ENCODE measurements around the gene OSGIN1.

OSGIN1 gene

GRCh38 chr16:83925957-83926725 lies 26.9 kb upstream of the OSGIN1 start:
- no peak for DNase-seq (ENCODE audit: low read depth in 3 of 3)

DNA sequence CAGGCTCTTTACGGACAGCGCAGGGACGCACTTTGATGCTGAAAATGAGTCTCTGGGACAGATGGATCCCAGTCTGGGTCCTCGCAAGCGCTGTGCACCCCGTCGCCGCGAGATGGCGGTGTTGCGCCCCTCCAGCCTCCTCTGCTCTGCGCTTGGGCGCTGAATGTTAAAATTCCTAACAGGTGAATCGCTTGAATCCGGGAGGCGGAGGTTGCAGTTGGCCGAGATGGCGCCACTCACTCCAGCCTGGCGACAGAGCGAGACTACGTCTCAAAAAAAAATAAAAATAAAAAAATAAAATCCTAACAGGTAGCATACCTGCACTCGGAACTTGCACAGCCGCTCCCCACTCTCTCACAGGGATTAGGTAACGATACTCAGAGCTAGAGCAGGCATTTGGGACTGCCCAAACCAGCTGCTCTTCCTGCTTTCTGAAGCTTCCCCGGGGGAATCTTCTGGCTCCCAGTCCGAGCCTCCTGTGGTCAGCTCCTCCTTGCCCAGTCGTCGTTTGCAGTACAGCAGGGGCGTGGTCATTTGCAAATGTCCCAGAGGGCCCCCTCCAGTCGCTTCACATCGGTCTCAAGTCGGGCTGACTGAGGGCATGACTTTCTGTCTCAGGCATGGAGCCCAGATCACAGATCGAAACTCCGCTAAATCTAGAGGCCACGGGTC lies 26.2 kb upstream of the OSGIN1 start:
- DNase-seq (ENCODE audit: low read depth in 3 of 3), result peak; percentile 26 to 56 (median 35)

GRCh38 chr16:83928341-83929055 lies 24.5 kb upstream of the OSGIN1 start:
- DNase-seq (ENCODE audit: low read depth in 3 of 3), result no peak

DNA sequence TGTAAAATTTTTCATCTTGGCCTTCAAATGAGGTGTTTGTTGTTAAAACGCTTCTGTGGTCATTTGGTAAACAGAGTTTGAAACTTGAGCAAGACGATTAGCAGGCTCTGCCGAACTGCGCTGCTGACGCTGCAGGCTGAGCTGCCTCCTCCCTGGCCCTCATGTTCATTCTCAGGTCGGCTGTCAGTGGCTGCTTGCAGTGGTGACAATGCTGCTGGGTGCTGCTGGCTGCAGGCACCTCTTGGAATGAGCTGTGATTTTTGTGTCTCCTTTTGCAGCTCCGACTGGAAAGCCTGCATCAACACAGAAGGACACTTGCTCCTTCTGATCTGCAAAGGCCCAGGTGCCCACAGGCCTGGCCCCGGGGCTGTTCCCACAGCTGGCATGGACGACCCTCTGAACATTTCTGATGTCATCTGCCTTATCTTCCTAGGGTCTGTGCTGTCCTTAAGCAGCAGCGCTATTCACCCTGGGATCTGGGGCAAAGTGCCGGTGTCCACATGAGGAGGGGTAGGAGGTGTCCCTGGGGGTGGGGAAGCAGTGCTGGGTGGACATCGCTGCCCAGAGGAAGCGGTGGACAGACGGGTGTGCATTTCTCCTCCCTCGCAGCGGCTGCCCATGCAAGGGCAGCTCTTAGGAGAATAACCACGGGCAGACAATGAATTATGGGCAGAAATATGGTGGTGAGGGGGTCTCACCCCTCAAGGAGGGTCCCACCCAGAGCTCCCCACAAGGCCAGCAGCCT lies 23.1 kb upstream of the OSGIN1 start:
- DNase-seq (ENCODE audit: low read depth in 3 of 3), result no peak

DNA sequence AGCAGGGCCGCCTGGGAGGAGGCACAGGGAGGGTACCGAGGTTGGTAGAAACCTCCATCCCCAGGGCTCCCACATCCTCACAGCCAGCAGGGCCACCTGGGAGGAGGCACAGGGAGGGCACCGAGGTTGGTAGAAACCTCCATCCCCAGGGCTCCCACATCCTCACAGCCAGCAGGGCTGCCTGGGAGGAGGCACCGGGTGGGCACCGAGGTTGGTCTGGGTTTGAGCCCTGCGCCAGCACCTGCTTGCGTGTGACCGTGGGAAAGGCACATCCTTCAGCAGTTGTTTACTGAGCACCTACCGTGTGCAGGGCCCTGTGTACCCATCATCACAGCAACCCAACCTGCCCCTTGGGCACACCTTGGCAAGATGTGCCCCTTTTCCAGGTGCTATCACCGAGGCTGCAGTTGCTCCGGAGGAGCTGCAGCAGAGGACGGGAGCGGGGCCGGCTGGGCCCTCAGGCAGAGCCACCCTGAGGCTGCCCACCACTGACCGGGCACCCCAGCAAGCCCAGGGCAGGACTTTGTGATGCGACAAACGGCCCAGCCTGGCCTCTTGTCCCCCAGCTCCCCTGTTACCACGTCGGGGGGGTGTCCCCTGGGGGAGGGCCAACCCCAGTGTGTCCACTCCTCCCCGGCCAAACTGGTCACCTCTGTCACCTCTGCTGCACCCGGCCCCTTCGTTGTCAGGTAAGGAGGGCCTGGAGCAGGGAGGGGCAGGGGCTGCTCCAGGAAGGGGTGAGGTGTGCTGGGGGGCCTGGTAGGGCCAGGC lies 22.1 kb upstream of the OSGIN1 start:
- no peak for DNase-seq (ENCODE audit: low read depth in 3 of 3)

- DNase-seq (ENCODE audit: low read depth in 3 of 3), result no peak
Observed at GRCh38 chr16:83931556-83931955, 21.5 kb upstream of the OSGIN1 start.

GRCh38 chr16:83932304-83932703 lies 20.7 kb upstream of the OSGIN1 start:
- no peak for DNase-seq (ENCODE audit: low read depth in 3 of 3)

DNA sequence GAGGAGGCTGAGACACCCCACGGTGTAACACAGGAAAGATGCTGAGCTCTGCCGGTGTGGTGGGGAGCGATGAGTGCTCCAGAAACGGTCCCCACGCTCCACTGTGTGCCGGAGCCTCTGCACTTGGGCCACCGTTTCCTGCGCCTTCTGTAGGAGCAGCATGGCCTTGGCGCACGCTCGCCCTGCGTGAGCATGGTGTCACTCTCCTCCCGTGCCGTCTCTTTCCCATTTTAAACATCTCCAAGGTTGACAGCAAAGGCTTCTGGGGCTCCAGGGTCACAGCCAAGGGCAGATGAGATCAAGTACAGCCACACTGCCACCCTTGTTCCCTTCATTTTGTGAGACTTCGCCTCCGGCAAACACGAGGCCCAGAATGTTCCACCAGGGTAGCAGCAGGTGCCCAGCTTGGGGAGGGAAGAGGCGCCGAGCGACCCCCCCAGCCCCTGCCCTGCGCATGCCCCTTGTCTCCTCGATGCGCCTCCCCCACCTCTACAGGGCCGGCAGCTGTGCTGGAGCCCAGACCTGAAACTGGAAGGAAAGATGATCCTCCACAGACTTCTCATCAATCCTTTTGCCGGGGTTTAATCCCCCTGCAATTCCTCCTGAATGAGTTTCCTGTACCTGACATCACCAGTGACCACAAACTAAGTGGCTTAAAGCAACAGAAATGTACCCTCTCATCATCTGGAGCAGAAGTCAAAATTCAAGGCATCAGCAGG lies 19.9 kb upstream of the OSGIN1 start:
- DNase-seq (ENCODE audit: low read depth in 3 of 3), result no peak

- DNase-seq (ENCODE audit: low read depth in 3 of 3), result no peak
Observed at GRCh38 chr16:83933885-83934683, 19.0 kb upstream of the OSGIN1 start.

GRCh38 chr16:83934684-83934977 lies 18.4 kb upstream of the OSGIN1 start:
- DNase-seq (ENCODE audit: low read depth in 3 of 3), result no peak

DNA sequence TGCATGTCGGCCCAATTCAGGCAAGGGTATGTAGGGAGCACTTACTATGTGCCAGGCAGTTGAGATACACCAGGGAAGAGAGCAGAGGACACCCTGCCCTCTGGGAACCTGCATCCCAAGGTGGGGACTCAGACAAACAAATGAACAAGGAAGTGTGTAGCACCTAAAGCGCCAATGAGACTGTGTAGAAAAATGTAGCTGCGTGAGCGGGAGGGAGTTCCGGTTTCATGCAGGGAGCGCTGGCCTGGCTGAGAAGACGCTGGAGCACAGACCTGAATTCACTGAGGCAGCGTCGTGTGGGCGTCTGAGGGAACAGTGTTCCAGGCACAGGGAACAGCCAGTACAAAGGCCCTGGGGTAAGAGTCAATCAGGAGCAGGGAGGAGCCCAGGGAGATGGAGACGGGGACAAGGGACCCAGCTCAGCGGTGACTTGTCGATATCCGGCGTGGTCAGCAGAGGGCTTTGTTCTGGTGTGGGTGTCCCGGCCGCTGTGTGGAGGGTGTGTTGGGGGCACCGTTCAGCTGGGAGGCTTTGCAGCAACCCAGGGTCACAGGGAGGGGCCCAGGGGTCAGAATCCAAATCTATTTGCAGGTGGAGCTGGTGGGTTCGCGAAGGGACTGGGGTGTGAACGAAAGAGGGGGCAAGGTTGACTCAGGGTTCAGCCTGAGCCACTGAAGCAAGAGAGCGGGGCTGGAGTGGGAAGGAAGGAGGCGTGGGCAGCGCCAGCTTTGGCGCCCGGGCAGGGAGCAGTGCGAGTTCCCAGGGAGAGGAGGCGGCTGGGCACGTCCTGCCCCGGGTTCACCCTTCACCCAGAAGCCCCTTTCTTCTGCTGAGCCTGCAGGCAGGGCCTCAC lies 17.8 kb upstream of the OSGIN1 start:
- DNase-seq (ENCODE audit: low read depth in 3 of 3), result no peak

DNA sequence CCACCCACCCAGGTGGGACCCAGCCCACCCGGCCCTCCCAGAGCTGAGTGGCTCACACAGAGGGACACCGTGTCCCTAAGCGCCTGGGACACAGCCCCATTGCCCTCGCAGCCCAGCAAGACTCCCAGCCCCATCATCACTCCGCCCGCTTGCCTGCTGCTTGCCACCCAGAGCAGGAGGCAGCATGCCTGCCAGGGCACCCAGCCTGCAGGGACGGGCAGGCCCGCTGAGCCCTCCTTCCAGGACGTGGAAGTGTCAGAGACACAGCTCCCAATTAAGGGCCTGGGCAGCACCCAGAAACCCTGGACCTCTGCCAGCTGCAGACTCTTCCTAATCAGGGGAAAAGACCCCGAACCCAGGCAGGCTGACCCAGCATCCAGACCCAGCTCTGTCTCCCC lies 17.2 kb upstream of the OSGIN1 start:
- DNase-seq (ENCODE audit: low read depth in 3 of 3), result no peak

GRCh38 chr16:83936581-83937165 lies 16.4 kb upstream of the OSGIN1 start:
- DNase-seq (ENCODE audit: low read depth in 3 of 3), result no peak

GRCh38 chr16:83937267-83937666 lies 15.8 kb upstream of the OSGIN1 start:
- DNase-seq (ENCODE audit: low read depth in 3 of 3), result no peak

GRCh38 chr16:83937922-83938885 lies 14.8 kb upstream of the OSGIN1 start:
- no peak for DNase-seq (ENCODE audit: low read depth in 3 of 3)

DNA sequence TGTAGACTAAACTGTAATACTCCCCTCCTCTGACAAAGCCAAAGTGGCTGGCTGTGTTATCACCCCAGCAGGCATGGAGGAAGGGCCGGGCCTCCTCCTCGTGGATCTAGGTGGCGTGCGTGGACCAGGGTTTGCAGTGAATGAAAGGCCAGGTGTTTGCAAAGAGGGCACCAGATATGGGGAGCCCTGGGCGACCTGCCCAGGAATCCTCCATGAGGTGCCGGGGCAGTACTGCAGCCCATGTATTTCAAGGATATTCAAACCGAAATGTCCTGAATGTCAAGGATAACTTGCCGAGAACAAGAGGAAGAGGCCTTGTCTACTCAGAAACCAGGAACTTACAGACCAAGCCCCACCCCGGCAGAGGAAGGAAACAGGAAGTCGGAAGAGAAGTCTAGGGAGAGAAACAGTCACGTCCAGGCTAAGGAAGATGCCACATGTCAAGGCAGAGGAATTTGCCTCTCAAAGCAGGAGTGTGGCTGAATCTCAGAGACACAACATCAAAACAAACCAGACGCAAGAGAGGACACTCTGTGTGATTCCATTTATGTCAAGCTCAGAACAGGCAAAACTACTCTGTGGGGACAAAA lies 13.7 kb upstream of the OSGIN1 start:
- no peak for DNase-seq (ENCODE audit: low read depth in 3 of 3)

DNA sequence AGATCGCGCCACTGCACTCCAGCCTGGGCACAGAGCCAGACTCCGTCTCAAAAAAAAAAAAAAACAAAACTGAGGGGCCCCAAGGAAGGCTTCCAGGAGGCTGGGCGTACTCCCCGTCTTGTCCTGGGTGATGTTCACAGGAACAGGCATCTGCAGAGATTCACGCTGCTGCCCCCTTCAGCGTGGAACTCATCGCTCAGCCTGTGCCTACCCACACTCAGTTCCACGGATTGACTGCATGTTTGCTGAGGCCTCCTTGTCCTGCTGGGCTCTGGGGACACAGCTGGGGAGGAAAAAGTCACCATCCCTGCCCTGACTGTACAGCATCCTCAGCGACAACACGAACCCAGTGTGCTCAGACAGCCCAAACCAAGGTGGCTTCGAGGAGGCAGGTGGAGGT lies 12.9 kb upstream of the OSGIN1 start:
- DNase-seq (ENCODE audit: low read depth in 3 of 3), result no peak

All from stimulated activated CD4-positive, alpha-beta T cell treated with anti-CD3 and anti-CD28 coated beads, TNF-alpha, amount 100 ng/mL, for 48 hours (primary cell).